ENCODE results near the gene SELENOT.

GRCh38 chr3:150639262-150639661, 36.1 kb downstream of the SELENOT start:
- TF ChIP-seq YY1 (IDR thresholded peaks at IDR 0.05; ENCODE audit: insufficient read depth, insufficient read length) (no peak), ZNF274 (IDR thresholded peaks at IDR 0.05; ENCODE audit: low read depth, low read length) (no peak), SUZ12 (IDR thresholded peaks at IDR 0.05; ENCODE audit: extremely low read depth, insufficient read depth, insufficient read length) (no peak)
